GM12878 (cell line): ENCODE measurements around the gene TUBA1B. TPM values are rescaled to one million over a fixed set of nuclear protein-coding genes. Genes with fewer than 3 reads are reported as not detected.

Experiments
- ATF3 ChIP-seq: IDR thresholded peaks from 2 replicates; pipeline ENCODE4 v1.6.1; 2011; ENCODE audit warnings: low read depth, mild to moderate bottlenecking, low read length, moderate library complexity, borderline replicate concordance; ENCODE audit errors: extremely low read depth
- BHLHE40 ChIP-seq, 2 experiments: fragments of 450-650 bp in 1 of 2; IDR thresholded peaks; 2 replicates each; pipeline ENCODE4 v1.6.1; 2011 to 2017; ENCODE audit warnings: low read depth in 2 of 2, borderline replicate concordance in 1 of 2, improper control_type of control experiment in 1 of 2, low read length in 1 of 2, mild to moderate bottlenecking in 1 of 2
- CBX5 ChIP-seq: sonication (generic); IDR thresholded peaks from 2 replicates; pipeline ENCODE4 v1.6.1; 2016; ENCODE audit warnings: low read depth, moderate library complexity, mild to moderate bottlenecking, inconsistent platforms
- EGR1 ChIP-seq, 2 experiments: IDR thresholded peaks; 1 replicate in 1 of 2; 2 replicates in 1 of 2; pipeline ENCODE4 v1.6.1; 2011 to 2012; ENCODE audit warnings: low read depth in 2 of 2, low read length in 2 of 2, borderline replicate concordance in 1 of 2, mild to moderate bottlenecking in 1 of 2, moderate library complexity in 1 of 2
- EP300 ChIP-seq, 2 experiments: fragments of 150-350 bp in 1 of 2; IDR thresholded peaks; 2 replicates each; pipeline ENCODE4 v1.6.1; 2011 to 2012; ENCODE audit warnings: low read depth in 2 of 2, low read length in 2 of 2, borderline replicate concordance in 1 of 2, improper control_type of control experiment in 1 of 2, inconsistent platforms in 1 of 2; ENCODE audit not compliant: control insufficient read depth in 1 of 2
- HDAC6 ChIP-seq: fragments of 200-600 bp; sonication (generic); IDR thresholded peaks from one replicate; pipeline ENCODE4 v1.8.0; 2017; ENCODE audit warnings: antibody characterized with exemption; ENCODE audit not compliant: unreplicated experiment
- KAT2A ChIP-seq: conservative IDR thresholded peaks from 2 replicates; pipeline ENCODE4 v1.6.1; 2011; ENCODE audit warnings: low read depth, low read length; ENCODE audit not compliant: control insufficient read depth
- MEF2B ChIP-seq: fragments of 450-650 bp; IDR thresholded peaks from 2 replicates; pipeline ENCODE4 v1.6.1; 2018; ENCODE audit warnings: mild to moderate bottlenecking, moderate library complexity; ENCODE audit not compliant: partially characterized antibody, poor library complexity, severe bottlenecking
- MYC ChIP-seq: IDR thresholded peaks from 2 replicates; pipeline ENCODE4 v1.6.1; 2011; ENCODE audit warnings: mild to moderate bottlenecking, low read length, moderate library complexity, inconsistent platforms; ENCODE audit not compliant: insufficient read depth, insufficient replicate concordance, insufficient read length, severe bottlenecking
- PAX5 ChIP-seq: IDR thresholded peaks from 2 replicates; pipeline ENCODE4 v1.6.1; 2011; ENCODE audit warnings: low read depth, low read length, borderline replicate concordance
- POLR2A ChIP-seq: IDR thresholded peaks from 2 replicates; pipeline ENCODE4 v1.6.1; 2011; ENCODE audit warnings: low read depth, mild to moderate bottlenecking, low read length
- POU2F2 ChIP-seq: IDR thresholded peaks from 3 replicates; pipeline ENCODE4 v1.6.1; 2011; ENCODE audit warnings: low read depth, mild to moderate bottlenecking, low read length, borderline replicate concordance
- RUNX3 ChIP-seq: IDR thresholded peaks from 2 replicates; pipeline ENCODE4 v1.6.1; 2012; ENCODE audit warnings: low read length, inconsistent platforms
- TAF1 ChIP-seq: IDR thresholded peaks from 2 replicates; pipeline ENCODE4 v1.6.1; 2011; ENCODE audit warnings: mild to moderate bottlenecking, low read depth, low read length, borderline replicate concordance
- TCF7 ChIP-seq: IDR thresholded peaks from 2 replicates; pipeline ENCODE4 v1.6.1; 2014; ENCODE audit warnings: antibody characterized with exemption, borderline replicate concordance
- ZNF24 ChIP-seq: fragments of 450-650 bp; IDR thresholded peaks from 2 replicates; pipeline ENCODE4 v1.6.1; 2017; ENCODE audit warnings: antibody characterized with exemption, mild to moderate bottlenecking
- ZNF622 ChIP-seq: fragments of 450-650 bp; IDR thresholded peaks from 2 replicates; pipeline ENCODE4 v1.6.1; 2017; ENCODE audit warnings: mild to moderate bottlenecking, inconsistent platforms
- polyA plus RNA-seq, 11 experiments: library from polyadenylated mRNA; depleted of rRNA in 4 of 11; unstranded in 6 of 11; stranded (reverse) in 5 of 11; fragments of >200 nt; fragmentation: Nextera tagmentation in 4 of 11; fragmentation: Illumina TruSeq in 1 of 11; extraction: Ambion mirVana in 4 of 11; extraction: Trizol in 1 of 11; gene quantifications; 1 replicate in 1 of 11; 2 replicates in 10 of 11; pipeline versions ENCODE4 v1.2.1 to v1.2.3, GENCODE V29; 2011 to 2016; ENCODE audit warnings: inconsistent platforms in 2 of 11, missing spikeins in 2 of 11, low read depth in 1 of 11
- total RNA-seq, 4 experiments: library from RNA; depleted of rRNA in 3 of 4; stranded (reverse); fragments of >200 nt in 3 of 4; fragmentation: Illumina TruSeq in 1 of 4; extraction: Trizol in 1 of 4; gene quantifications; 2 replicates each; pipeline versions ENCODE4 v1.2.1 to v1.2.3, GENCODE V29; 2013 to 2021
- TF ChIP-seq, protein P1 (sequence below): fragments of 450-650 bp; IDR thresholded peaks from 2 replicates; pipeline ENCODE4 v1.6.1; 2017; ENCODE audit warnings: mild to moderate bottlenecking, moderate library complexity

The TUBA1B gene
- total and polyA plus RNA-seq, 10 of the 15 experiments (the other 5 are each of a cell fraction or from before 2014, with no cell fraction given): 2,328 to 4,712 (median 3,552) TPM

- TF ChIP-seq EGR1 (IDR thresholded peaks at IDR 0.05; ENCODE audit: borderline replicate concordance in 1 of 2, low read depth in 2 of 2, low read length in 2 of 2): peak in 1 of 2 experiments; percentile 9; a peak in 1 of 3 replicates
- TF ChIP-seq POU2F2: no peak
- TF ChIP-seq MEF2B: no peak
- no peak for TF ChIP-seq EP300 (IDR thresholded peaks at IDR 0.05; ENCODE audit: borderline replicate concordance in 1 of 2, control insufficient read depth in 1 of 2, low read depth in 2 of 2, low read length in 2 of 2)
- TF ChIP-seq HDAC6: peak; percentile 99
- TF ChIP-seq, protein P1, sequence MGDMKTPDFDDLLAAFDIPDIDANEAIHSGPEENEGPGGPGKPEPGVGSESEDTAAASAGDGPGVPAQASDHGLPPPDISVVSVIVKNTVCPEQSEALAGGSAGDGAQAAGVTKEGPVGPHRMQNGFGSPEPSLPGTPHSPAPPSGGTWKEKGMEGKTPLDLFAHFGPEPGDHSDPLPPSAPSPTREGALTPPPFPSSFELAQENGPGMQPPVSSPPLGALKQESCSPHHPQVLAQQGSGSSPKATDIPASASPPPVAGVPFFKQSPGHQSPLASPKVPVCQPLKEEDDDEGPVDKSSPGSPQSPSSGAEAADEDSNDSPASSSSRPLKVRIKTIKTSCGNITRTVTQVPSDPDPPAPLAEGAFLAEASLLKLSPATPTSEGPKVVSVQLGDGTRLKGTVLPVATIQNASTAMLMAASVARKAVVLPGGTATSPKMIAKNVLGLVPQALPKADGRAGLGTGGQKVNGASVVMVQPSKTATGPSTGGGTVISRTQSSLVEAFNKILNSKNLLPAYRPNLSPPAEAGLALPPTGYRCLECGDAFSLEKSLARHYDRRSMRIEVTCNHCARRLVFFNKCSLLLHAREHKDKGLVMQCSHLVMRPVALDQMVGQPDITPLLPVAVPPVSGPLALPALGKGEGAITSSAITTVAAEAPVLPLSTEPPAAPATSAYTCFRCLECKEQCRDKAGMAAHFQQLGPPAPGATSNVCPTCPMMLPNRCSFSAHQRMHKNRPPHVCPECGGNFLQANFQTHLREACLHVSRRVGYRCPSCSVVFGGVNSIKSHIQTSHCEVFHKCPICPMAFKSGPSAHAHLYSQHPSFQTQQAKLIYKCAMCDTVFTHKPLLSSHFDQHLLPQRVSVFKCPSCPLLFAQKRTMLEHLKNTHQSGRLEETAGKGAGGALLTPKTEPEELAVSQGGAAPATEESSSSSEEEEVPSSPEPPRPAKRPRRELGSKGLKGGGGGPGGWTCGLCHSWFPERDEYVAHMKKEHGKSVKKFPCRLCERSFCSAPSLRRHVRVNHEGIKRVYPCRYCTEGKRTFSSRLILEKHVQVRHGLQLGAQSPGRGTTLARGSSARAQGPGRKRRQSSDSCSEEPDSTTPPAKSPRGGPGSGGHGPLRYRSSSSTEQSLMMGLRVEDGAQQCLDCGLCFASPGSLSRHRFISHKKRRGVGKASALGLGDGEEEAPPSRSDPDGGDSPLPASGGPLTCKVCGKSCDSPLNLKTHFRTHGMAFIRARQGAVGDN: no peak
- TF ChIP-seq POLR2A: no peak
- no peak for TF ChIP-seq ZNF24
- peak in 1 of 2 experiments; percentile 65; a peak in 2 of 4 replicates for TF ChIP-seq BHLHE40 (IDR thresholded peaks at IDR 0.05; ENCODE audit: borderline replicate concordance in 1 of 2, low read depth in 2 of 2, low read length in 1 of 2)
- no peak for TF ChIP-seq CBX5
- no peak for TF ChIP-seq MYC
- TF ChIP-seq ZNF622: no peak
- no peak for TF ChIP-seq ATF3
- TF ChIP-seq PAX5: no peak
- TF ChIP-seq TCF7: no peak
- TF ChIP-seq RUNX3: no peak
- TF ChIP-seq KAT2A: no peak
- no peak for TF ChIP-seq TAF1
Measured at GRCh38 chr12:49089821-49090773, 41.1 kb downstream of the TUBA1B start (continued).
